SK-N-MC (cell line): Measurements from ENCODE around the gene SYK.

ENCODE experiments used
- DNase-seq: peaks from one replicate; pipeline ENCODE4 v3.0.0-alpha.2; 2011; ENCODE audit warnings: low read depth, low spot score
- H3K27ac ChIP-seq: fragments of 200-600 bp; sonication (generic); 2 replicates; pipeline ENCODE4 v1.5.1; 2016; ENCODE audit warnings: mixed run types
- H3K36me3 ChIP-seq: fragments of 200-600 bp; sonication (generic); 2 replicates; pipeline ENCODE4 v1.6.1; 2017; ENCODE audit warnings: antibody characterized with exemption, low read length, mixed read lengths; ENCODE audit not compliant: insufficient read depth
- H3K4me3 ChIP-seq: fragments of 200-600 bp; sonication (generic); 2 replicates; pipeline ENCODE4 v1.5.1; 2016
- H3K9ac ChIP-seq: fragments of 200-600 bp; sonication (generic); 2 replicates; pipeline ENCODE4 v1.8.0; 2017; ENCODE audit warnings: mixed run types, mixed read lengths; ENCODE audit not compliant: insufficient read length
- H3K9me3 ChIP-seq: fragments of 200-600 bp; sonication (generic); 2 replicates; pipeline ENCODE4 v1.6.1; 2017; ENCODE audit warnings: low read depth, mild to moderate bottlenecking, antibody characterized with exemption, low read length, moderate library complexity, mixed read lengths
- EZH2 ChIP-seq: fragments of 200-600 bp; sonication (generic); IDR thresholded peaks from one replicate; pipeline ENCODE4 v1.6.1; 2017; ENCODE audit warnings: antibody characterized with exemption
- FOXP2 ChIP-seq: optimal IDR thresholded peaks from 2 replicates; pipeline ENCODE3; 2011; ENCODE audit warnings: mild to moderate bottlenecking, moderate library complexity; ENCODE audit not compliant: insufficient read depth; ENCODE audit errors: extremely low read length, control extremely low read depth
- POLR2AphosphoS5 ChIP-seq: IDR thresholded peaks from 2 replicates; pipeline ENCODE4 v1.6.1; 2012; ENCODE audit warnings: mild to moderate bottlenecking, low read depth, low read length, borderline replicate concordance

The SYK gene

GRCh38 chr9:90857091-90857490 lies 55.5 kb downstream of the SYK start:
- Histone ChIP-seq H3K9me3 (no peaks in the 10 kb centered on the region), H3K4me3 (no peak overlapping the region), H3K36me3 (no peaks in the 10 kb centered on the region), H3K27ac (no peak overlapping the region), H3K9ac (no peak overlapping the region)
- DNase-seq, result no peak
- no peak for TF ChIP-seq EZH2
- TF ChIP-seq POLR2AphosphoS5, result no peak
- TF ChIP-seq FOXP2, result no peak

DNA sequence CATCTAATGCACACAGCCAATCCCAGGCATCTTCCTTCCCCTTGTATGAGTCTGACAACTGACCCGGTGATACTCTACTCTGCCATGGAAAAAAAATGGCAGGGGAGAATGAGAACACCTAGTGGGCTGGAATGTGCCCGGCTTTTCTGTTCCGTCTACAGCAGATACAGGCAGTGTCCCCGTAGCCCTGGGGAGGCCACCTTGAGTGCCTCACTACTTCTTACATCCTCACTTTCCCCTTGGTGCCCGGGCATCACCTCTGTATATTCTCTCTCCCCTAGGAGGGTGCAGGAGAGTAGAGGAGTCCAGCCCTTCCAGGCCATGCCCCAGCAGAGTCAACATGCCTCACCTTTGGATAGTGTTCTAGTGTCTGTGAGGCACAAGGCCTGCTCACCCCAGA lies 56.2 kb downstream of the SYK start:
- TF ChIP-seq EZH2 (no peak), FOXP2 (no peak), POLR2AphosphoS5 (no peak)
- no peak overlapping the region for H3K4me3 ChIP-seq
- no peak for DNase-seq
- H3K27ac ChIP-seq, result no peak overlapping the region
- no peaks in the 10 kb centered on the region for H3K9me3 ChIP-seq
- H3K36me3 ChIP-seq, result no peaks in the 10 kb centered on the region
- H3K9ac ChIP-seq, result no peak overlapping the region

DNA sequence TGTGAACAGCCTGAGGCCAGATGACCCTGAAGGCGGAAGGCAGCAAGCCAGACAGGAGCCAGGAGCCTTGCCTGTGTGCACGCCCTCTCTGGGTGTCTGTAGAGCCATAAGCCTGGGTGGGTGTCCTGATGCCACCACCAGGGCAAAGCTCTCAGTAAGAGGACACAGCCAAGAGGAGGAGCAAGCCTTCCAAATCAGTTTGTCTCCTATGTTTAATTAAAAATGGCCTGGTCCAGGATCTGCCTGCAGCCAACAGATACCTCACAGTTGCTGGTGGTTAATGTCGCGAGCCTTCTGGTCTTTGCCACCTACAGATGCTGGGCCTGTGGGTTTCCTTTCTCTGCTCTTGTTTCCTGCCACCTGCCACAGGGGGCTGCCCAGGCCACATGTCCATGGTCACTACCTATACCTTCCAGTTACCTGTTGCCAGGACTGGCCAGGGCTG lies 56.9 kb downstream of the SYK start:
- TF ChIP-seq EZH2 (no peak), FOXP2 (no peak), POLR2AphosphoS5 (no peak)

DNA sequence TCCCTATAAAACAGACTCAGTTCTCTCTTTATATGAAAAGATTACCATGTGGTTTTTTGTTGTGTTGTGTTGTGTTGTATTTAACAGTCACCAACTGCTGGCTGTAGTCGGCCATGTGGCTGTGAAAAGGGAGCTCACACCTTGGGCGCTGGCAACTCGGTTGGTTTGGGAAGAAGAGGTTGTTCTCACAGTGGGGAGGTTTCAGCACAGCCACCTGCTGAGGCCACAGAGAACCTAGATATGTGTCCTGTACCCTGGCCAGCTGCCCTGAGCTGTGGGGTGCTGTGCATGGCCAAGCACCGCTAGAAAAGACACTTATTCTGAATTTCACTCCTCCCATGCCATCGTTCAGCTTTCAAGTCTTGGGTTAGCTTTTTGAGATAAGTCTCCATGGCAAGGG lies 58.8 kb downstream of the SYK start:
- TF ChIP-seq EZH2, result no peak
- no peak for TF ChIP-seq FOXP2
- TF ChIP-seq POLR2AphosphoS5, result no peak
- no peaks in the 10 kb centered on the region for H3K36me3 ChIP-seq
- no peak overlapping the region for H3K9ac ChIP-seq

More for the DNA sequence above, 56.9 kb downstream of the SYK start:
- Histone ChIP-seq H3K27ac (no peak overlapping the region), H3K36me3 (no peaks in the 10 kb centered on the region), H3K9ac (no peak overlapping the region), H3K4me3 (no peak overlapping the region), H3K9me3 (no peaks in the 10 kb centered on the region)
- no peak for DNase-seq

DNA sequence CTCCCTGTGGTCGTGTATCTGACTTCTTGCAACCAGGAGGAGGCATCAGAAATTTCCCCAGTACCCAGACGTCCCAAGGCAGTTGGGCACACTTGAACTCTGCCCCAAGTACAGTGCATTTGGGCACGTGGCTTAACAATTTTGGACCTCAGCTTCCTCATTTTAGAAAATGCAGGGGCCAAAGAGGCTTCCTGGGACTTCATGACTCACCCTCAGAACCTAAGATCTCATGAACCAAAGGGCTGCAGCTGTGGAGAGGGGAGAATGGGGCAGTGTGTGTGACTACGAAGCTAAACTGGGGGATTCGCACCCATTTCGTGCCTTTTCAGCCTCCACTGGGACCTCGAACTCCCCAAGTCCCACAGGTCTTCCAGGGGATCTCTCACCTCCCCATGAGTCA lies 59.2 kb downstream of the SYK start:
- Histone ChIP-seq H3K27ac (no peak overlapping the region), H3K4me3 (no peak overlapping the region), H3K36me3 (no peaks in the 10 kb centered on the region), H3K9ac (no peak overlapping the region), H3K9me3 (no peaks in the 10 kb centered on the region)
- DNase-seq, result no peak
- TF ChIP-seq EZH2, result no peak
- TF ChIP-seq FOXP2, result no peak
- no peak for TF ChIP-seq POLR2AphosphoS5

More for the DNA sequence above, 58.8 kb downstream of the SYK start:
- no peak for DNase-seq
- H3K9me3 ChIP-seq, result no peaks in the 10 kb centered on the region
- H3K4me3 ChIP-seq, result no peak overlapping the region
- no peak overlapping the region for H3K27ac ChIP-seq

GRCh38 chr9:90861380-90861779 lies 59.8 kb downstream of the SYK start:
- no peaks in the 10 kb centered on the region for H3K9me3 ChIP-seq
- TF ChIP-seq EZH2, result no peak
- TF ChIP-seq POLR2AphosphoS5, result no peak
- no peak for TF ChIP-seq FOXP2
- no peaks in the 10 kb centered on the region for H3K36me3 ChIP-seq
- H3K27ac ChIP-seq, result no peak overlapping the region
- DNase-seq, result no peak
- H3K4me3 ChIP-seq, result no peak overlapping the region
- H3K9ac ChIP-seq, result no peak overlapping the region

DNA sequence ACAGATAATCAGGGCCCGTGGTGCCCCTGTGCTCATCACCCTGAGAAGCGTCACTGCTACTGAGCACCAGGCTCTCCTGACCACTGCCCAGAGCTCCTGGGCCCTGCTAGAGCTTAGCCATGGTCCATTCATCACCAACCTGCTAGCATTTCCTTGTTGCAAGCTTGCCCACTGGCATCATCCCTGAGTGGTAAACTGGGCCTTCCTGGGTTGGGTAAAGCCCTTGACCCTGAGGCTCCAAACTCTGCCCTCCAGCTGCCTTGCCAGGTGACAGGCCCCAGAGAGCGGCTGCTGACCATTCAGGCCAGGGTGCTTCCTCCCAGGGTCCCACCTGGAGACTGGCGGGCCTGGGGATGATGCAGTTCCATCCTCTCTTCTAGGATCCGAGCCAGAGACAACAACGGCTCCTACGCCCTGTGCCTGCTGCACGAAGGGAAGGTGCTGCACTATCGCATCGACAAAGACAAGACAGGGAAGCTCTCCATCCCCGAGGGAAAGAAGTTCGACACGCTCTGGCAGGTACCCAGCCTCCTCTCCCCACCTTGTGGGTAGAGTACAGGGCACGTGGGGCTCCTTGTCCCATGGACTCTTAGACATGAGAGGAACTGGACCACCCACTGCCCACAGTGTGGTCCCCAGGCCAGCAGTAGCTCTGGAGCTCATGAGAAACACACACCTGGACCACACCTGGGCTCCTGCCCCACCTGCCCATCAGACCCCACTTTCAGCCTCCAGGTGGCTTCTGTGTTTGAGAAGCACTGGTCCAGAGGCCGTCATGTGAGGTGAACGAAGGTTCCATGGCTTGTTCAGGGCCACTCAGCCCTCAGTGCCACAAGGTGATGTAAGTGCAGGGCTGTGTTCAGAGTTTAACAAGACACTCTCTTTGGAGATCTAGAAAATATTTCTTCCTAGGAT lies 60.5 kb downstream of the SYK start:
- TF ChIP-seq POLR2AphosphoS5 (no peak), EZH2 (no peak), FOXP2 (no peak)
- no peak overlapping the region for H3K27ac ChIP-seq
- H3K9me3 ChIP-seq, result no peaks in the 10 kb centered on the region
- H3K9ac ChIP-seq, result no peak overlapping the region
- no peak overlapping the region for H3K4me3 ChIP-seq
- DNase-seq, result no peak
- no peaks in the 10 kb centered on the region for H3K36me3 ChIP-seq

DNA sequence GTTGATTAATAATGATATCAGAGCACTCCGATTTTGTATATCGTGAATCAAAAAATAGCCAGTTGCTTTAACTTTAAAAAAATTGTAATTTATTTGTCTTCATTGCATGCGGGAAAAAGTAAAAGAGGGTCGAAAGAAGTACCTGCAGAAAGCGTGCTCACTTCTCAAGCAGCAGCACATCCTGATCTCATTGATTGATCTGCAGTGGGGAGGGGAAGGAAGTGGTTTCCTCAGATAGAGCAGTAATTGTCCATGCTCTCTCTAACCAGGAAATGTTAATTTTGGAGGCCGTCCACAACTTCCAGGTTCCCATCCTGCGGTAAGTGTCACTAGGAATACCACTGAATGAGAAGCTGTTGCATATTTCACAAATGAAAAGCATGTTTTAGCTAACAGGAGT lies 63.2 kb downstream of the SYK start:
- no peak overlapping the region for H3K9ac ChIP-seq
- no peaks in the 10 kb centered on the region for H3K9me3 ChIP-seq
- H3K27ac ChIP-seq, result no peak overlapping the region
- TF ChIP-seq POLR2AphosphoS5, result no peak
- no peak for TF ChIP-seq FOXP2
- TF ChIP-seq EZH2, result no peak
- H3K36me3 ChIP-seq, result no peaks in the 10 kb centered on the region
- DNase-seq, result no peak
- no peak overlapping the region for H3K4me3 ChIP-seq
